ENCODE data around the gene BTBD9.

- TF ChIP-seq POLR2A (IDR thresholded peaks at IDR 0.05) (no peak), CTCF (IDR thresholded peaks at IDR 0.05) (no peak)
Observed at GRCh38 chr6:38476141-38476540, 163.6 kb downstream of the BTBD9 start.

Measured in transverse colon (tissue), 3 donors.